SK-N-SH treated with all-trans-retinoic acid at 6 μM for 48 hours (cell line): ENCODE data around the gene PPP1R18.

ENCODE experiments used
- ATAC-seq: fragments of 200-7000 bp; cut with Tn5 transposase; 3 replicates; pipeline ENCODE4 v1.9.1; 2020; ENCODE audit warnings: mild to moderate bottlenecking, moderate library complexity
- ARNTL ChIP-seq: fragments of 450-650 bp; formaldehyde crosslinking; IDR thresholded peaks from 2 replicates; pipeline ENCODE4 v1.5.0; 2020; ENCODE audit warnings: low read depth, mild to moderate bottlenecking, moderate library complexity, borderline replicate concordance
- BACH2 ChIP-seq: fragments of 250-450 bp; sonication (Bioruptor Pico); IDR thresholded peaks from 2 replicates; pipeline ENCODE4 v1.9.0; 2021; ENCODE audit warnings: mild to moderate bottlenecking, borderline replicate concordance
- CREB5 ChIP-seq: fragments of 250-450 bp; sonication (Bioruptor Pico); IDR thresholded peaks from 2 replicates; pipeline ENCODE4 v1.5.1; 2020; ENCODE audit warnings: low read depth, mild to moderate bottlenecking, moderate library complexity
- CSDC2 ChIP-seq: fragments of 250-450 bp; sonication (Bioruptor Pico); IDR thresholded peaks from 2 replicates; pipeline ENCODE4 v1.5.0; 2020; ENCODE audit warnings: mild to moderate bottlenecking, moderate library complexity
- CSRNP3 ChIP-seq: fragments of 250-450 bp; sonication (Bioruptor Pico); IDR thresholded peaks from 2 replicates; pipeline ENCODE4 v1.5.1; 2021; ENCODE audit warnings: mild to moderate bottlenecking, moderate library complexity
- ESRRG ChIP-seq: fragments of 250-450 bp; sonication (Bioruptor Pico); IDR thresholded peaks from 2 replicates; pipeline ENCODE4 v1.6.1; 2021; ENCODE audit warnings: mild to moderate bottlenecking
- GLIS3 ChIP-seq: fragments of 250-450 bp; sonication (Bioruptor Pico); IDR thresholded peaks from 2 replicates; pipeline ENCODE4 v1.5.0; 2020; ENCODE audit warnings: mild to moderate bottlenecking, moderate library complexity
- ISL1 ChIP-seq: fragments of 250-450 bp; sonication (Bioruptor Pico); IDR thresholded peaks from 2 replicates; pipeline ENCODE4 v2.1.2; 2022; ENCODE audit warnings: mild to moderate bottlenecking, moderate library complexity
- OSR1 ChIP-seq: fragments of 250-450 bp; sonication (Bioruptor Pico); IDR thresholded peaks from 2 replicates; pipeline ENCODE4 v1.8.0; 2022; ENCODE audit warnings: moderate library complexity, mild to moderate bottlenecking, inconsistent platforms
- PATZ1 ChIP-seq: fragments of 250-450 bp; sonication (Bioruptor Pico); IDR thresholded peaks from 2 replicates; pipeline ENCODE4 v1.8.0; 2020; ENCODE audit warnings: mild to moderate bottlenecking, moderate library complexity, borderline replicate concordance
- POU6F1 ChIP-seq: fragments of 250-450 bp; sonication (Bioruptor Pico); IDR thresholded peaks from 2 replicates; pipeline ENCODE4 v1.8.0; 2021; ENCODE audit warnings: low read depth, mild to moderate bottlenecking, moderate library complexity, borderline replicate concordance
- PPARA ChIP-seq: fragments of 250-450 bp; sonication (Bioruptor Pico); IDR thresholded peaks from 2 replicates; pipeline ENCODE4 v1.5.0; 2020; ENCODE audit warnings: mild to moderate bottlenecking, borderline replicate concordance
- RARB ChIP-seq: fragments of 250-450 bp; sonication (Bioruptor Pico); IDR thresholded peaks from 2 replicates; pipeline ENCODE4 v1.8.0; 2021; ENCODE audit warnings: mild to moderate bottlenecking, moderate library complexity
- SNAI2 ChIP-seq: fragments of 250-450 bp; sonication (Bioruptor Pico); IDR thresholded peaks from 2 replicates; pipeline ENCODE4 v1.5.0; 2020; ENCODE audit warnings: mild to moderate bottlenecking, moderate library complexity
- TCF4 ChIP-seq: fragments of 250-450 bp; sonication (Bioruptor Pico); IDR thresholded peaks from 2 replicates; pipeline ENCODE4 v1.8.0; 2021; ENCODE audit warnings: mild to moderate bottlenecking, moderate library complexity, borderline replicate concordance
- TOX ChIP-seq: fragments of 250-450 bp; sonication (Bioruptor Pico); IDR thresholded peaks from 2 replicates; pipeline ENCODE4 v1.8.0; 2021; ENCODE audit warnings: mild to moderate bottlenecking, moderate library complexity, borderline replicate concordance
- TSHZ2 ChIP-seq: fragments of 250-450 bp; sonication (Bioruptor Pico); IDR thresholded peaks from 2 replicates; pipeline ENCODE4 v1.5.0; 2020; ENCODE audit warnings: mild to moderate bottlenecking, moderate library complexity
- ZC3H10 ChIP-seq: fragments of 250-450 bp; sonication (Bioruptor Pico); IDR thresholded peaks from 2 replicates; pipeline ENCODE4 v1.5.1; 2021; ENCODE audit warnings: mild to moderate bottlenecking, moderate library complexity
- ZFP3 ChIP-seq: fragments of 250-450 bp; sonication (Bioruptor Pico); IDR thresholded peaks from 2 replicates; pipeline ENCODE4 v1.5.0; 2020; ENCODE audit warnings: mild to moderate bottlenecking, moderate library complexity
- ZFP30 ChIP-seq: fragments of 450-650 bp; formaldehyde crosslinking; IDR thresholded peaks from 2 replicates; pipeline ENCODE4 v1.5.0; 2022; ENCODE audit warnings: mild to moderate bottlenecking, moderate library complexity
- ZNF565 ChIP-seq: fragments of 450-650 bp; formaldehyde crosslinking; conservative IDR thresholded peaks from 2 replicates; pipeline ENCODE4 v1.5.0; 2020; ENCODE audit warnings: low read depth, mild to moderate bottlenecking, moderate library complexity
- ZNF70 ChIP-seq: fragments of 450-650 bp; formaldehyde crosslinking; IDR thresholded peaks from 2 replicates; pipeline ENCODE4 v1.5.0; 2020; ENCODE audit warnings: mild to moderate bottlenecking, moderate library complexity
- ZNF8 ChIP-seq: fragments of 450-650 bp; formaldehyde crosslinking; IDR thresholded peaks from 2 replicates; pipeline ENCODE4 v1.5.0; 2020; ENCODE audit warnings: mild to moderate bottlenecking, moderate library complexity

Gene PPP1R18

GRCh38 chr6:30721198-30722024, 35.0 kb upstream of the PPP1R18 start:
- peak; percentile 14 for ATAC-seq
- TF ChIP-seq OSR1 (CRISPR knock-in tag): no peak
- peak; percentile 34; the same call in 1 of the 2 replicates for TF ChIP-seq ZNF70 (CRISPR knock-in tag)
- no peak; the same call in 1 of the 2 replicates for TF ChIP-seq TSHZ2 (CRISPR knock-in tag)
- no peak for TF ChIP-seq TOX (CRISPR knock-in tag)
- TF ChIP-seq ARNTL (CRISPR knock-in tag): 0 out of 2 replicates have a peak, but pooled peaks have one; percentile 45
- peak; percentile 67; the same call in 1 of the 2 replicates for TF ChIP-seq ESRRG
- TF ChIP-seq BACH2 (CRISPR knock-in tag): no peak
- no peak for TF ChIP-seq ISL1 (CRISPR knock-in tag)
- TF ChIP-seq ZNF565 (CRISPR knock-in tag): no peak
- TF ChIP-seq PATZ1 (CRISPR knock-in tag): no peak; the same call in 1 of the 2 replicates
- 0 out of 2 replicates have a peak, but pooled peaks have one; percentile 18 for TF ChIP-seq POU6F1 (CRISPR knock-in tag)
- peak; percentile 75; the same call in 1 of the 2 replicates for TF ChIP-seq GLIS3 (CRISPR knock-in tag)
- TF ChIP-seq RARB (CRISPR knock-in tag): 0 out of 2 replicates have a peak, but pooled peaks have one; percentile 28
- no peak for TF ChIP-seq ZC3H10
- TF ChIP-seq CSDC2: no peak
- 0 out of 2 replicates have a peak, but pooled peaks have one; percentile 36 for TF ChIP-seq ZFP3 (CRISPR knock-in tag)
- no peak for TF ChIP-seq TCF4 (CRISPR knock-in tag)
- TF ChIP-seq ZNF8 (CRISPR knock-in tag): no peak
- no peak for TF ChIP-seq CREB5 (CRISPR knock-in tag)
- TF ChIP-seq ZFP30: peak; percentile 47; the same call in 1 of the 2 replicates
- no peak for TF ChIP-seq PPARA
- no peak for TF ChIP-seq SNAI2 (CRISPR knock-in tag)
- TF ChIP-seq CSRNP3 (CRISPR knock-in tag): no peak

- ATAC-seq: no peak
- TF ChIP-seq TCF4 (CRISPR knock-in tag) (peak; percentile 27; the same call in 1 of the 2 replicates), RARB (CRISPR knock-in tag) (0 out of 2 replicates have a peak, but pooled peaks have one; percentile 20), ZNF70 (CRISPR knock-in tag) (no peak), CSRNP3 (CRISPR knock-in tag) (0 out of 2 replicates have a peak, but pooled peaks have one; percentile 18), CREB5 (CRISPR knock-in tag) (peak; percentile 23; the same call in 1 of the 2 replicates), ZFP30 (no peak), GLIS3 (CRISPR knock-in tag) (peak; percentile 91), ESRRG (peak; percentile 26; the same call in 1 of the 2 replicates)
These were observed 34.3 kb upstream of the PPP1R18 start for GRCh38 chr6:30720738-30721197.
